Fibroblast of skin of right biceps (primary cell): Measurements from ENCODE around the gene ZNF394.
A peak's percentile ranks its signal among the peaks of the same experiment; 100 is the strongest.
"Not testable (repeated sequence)": the region's sequence is repeated elsewhere in the genome, so short reads cannot be mapped to it uniquely, and the experiment has no call there.

ENCODE experiments used
- DNase-seq: peaks from one replicate; pipeline ENCODE4 v3.0.0-alpha.2; 2013

ZNF394 gene

GRCh38 chr7:99499721-99500636, at the start of gene ZNF394:
Gene ZNF394, minus strand, starts transcription at chr7:99500281. Its CDS starts 188 bp downstream, at chr7:99500093.
- DNase-seq, result peak; percentile 93

- not testable (repeated sequence) for DNase-seq
Measured at GRCh38 chr7:99549545-99549944, 49.5 kb upstream of the ZNF394 start.

DNA sequence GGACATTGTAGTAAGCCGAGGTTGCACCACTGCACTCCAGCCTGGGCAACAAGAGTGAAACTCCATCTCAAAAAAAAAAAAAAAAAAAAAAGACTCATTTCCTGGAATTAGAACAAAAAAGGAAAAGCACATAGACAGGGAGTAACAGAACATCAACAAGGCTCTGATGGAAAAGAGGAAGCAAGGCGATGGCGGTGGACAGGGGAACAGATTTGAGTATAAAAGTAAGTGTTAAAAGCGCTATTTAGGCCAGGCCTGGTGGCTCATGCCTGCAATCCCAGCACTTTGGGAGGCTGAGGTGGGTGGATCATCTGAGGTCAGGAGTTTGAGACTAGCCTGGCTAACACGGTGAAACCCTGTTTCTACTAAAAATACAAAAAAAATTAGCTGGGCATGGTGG, 45.2 kb upstream of the ZNF394 start:
- not testable (repeated sequence) for DNase-seq

DNA sequence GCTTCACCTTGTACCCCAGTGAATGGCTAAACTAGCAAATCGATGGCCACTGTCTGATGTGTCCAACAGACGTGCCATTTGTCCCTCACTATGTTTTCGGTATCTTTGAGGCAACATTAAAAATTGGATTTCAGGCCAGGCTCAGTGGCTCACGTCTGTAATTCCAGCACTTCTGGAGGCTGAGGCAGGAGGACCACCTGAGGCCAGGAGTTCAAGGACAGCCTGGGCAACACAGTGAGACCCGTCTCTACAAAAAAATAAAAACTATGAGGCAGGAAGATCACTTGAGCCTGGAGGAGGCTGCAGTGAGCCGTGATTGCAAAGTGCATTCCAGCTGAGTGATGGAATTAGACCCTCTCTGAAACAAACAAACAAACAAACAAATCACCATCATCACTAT, 43.8 kb upstream of the ZNF394 start:
- DNase-seq, result no peak

GRCh38 chr7:99543081-99543671, 43.1 kb upstream of the ZNF394 start:
- no peak for DNase-seq

DNA sequence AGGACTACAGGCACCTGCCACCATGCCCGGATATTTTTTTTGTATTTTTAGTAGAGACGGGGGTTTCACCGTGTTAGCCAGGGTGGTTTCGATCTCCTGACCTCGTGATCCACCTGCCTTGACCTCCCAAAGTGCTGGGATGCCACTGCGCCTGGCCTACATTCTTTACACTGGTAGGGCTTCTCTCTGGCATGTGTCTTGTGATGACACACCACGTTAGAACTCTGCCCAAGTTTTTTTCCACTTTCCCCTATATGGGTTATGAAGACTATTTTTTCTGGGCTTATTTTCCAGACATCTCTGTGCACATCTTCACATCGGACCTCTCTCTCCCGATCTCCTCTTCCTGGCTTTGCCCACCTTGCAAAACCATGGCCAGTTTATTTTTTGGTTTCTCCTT, 41.1 kb upstream of the ZNF394 start:
- no peak for DNase-seq

GRCh38 chr7:99540542-99540941, 40.5 kb upstream of the ZNF394 start:
- DNase-seq, result no peak

- no peak for DNase-seq
Measured at GRCh38 chr7:99539213-99539811, 39.2 kb upstream of the ZNF394 start.

DNA sequence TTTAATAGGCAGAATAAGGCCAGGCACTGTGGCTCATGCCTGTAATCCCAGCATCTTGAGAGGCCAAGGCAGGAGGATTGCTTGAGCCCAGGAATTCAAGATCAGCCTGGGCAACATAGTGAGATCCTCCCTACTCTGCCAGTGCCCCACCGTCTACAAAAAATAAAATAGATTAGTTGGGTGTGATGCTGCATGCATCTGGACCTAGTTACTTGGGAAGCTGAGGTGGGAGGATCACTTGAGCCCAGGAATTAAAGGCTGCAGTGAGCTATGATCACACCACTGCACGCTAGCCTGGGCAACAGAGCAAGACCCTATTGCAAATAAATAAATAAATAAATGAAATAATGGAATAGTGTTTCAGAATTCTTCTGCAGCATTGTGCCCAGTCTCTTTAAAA, 35.6 kb upstream of the ZNF394 start:
- no peak for DNase-seq

DNA sequence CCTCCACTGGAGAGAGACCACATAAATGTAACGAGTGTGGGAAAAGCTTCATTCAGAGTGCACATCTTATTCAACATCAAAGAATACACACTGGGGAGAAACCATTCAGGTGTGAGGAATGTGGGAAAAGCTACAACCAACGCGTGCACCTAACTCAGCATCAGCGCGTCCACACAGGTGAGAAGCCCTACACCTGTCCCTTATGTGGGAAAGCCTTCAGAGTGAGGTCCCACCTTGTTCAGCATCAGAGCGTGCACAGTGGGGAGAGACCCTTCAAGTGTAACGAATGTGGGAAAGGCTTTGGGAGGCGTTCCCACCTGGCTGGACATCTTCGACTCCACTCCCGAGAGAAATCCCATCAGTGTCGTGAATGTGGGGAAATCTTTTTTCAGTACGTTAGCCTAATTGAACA, 31.3 kb upstream of the ZNF394 start:
- no peak for DNase-seq

- no peak for DNase-seq
Measured at GRCh38 chr7:99525713-99526440, 25.8 kb upstream of the ZNF394 start.

GRCh38 chr7:99521399-99521798, 21.3 kb upstream of the ZNF394 start:
- no peak for DNase-seq

DNA sequence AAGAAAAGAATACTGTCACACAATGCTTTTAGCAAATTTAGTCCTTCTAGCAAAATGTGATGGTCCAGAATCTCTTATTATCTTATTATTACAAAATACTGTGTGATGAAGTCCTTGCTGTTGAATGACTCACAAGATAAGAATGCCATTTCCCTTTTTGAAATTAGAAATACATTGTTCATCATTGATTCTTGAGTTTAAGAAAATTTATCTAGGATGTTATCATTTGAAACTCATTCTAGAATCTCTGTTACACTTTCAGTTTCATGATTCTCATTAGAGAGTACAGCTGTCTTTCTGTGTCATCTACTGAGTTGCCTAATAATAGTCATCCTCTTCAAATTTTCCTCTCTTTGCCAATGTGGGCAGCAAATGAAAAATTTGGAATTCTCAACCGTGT, 14.0 kb upstream of the ZNF394 start:
- DNase-seq, result peak; percentile 38

- DNase-seq, result no peak
Measured at GRCh38 chr7:99505324-99505662, 5.2 kb upstream of the ZNF394 start.

GRCh38 chr7:99504603-99505323, 4.7 kb upstream of the ZNF394 start, which contains the start of gene ZKSCAN5:
Gene ZKSCAN5, plus strand, starts transcription at chr7:99504662. Its CDS starts 1,383 bp downstream, at chr7:99506045.
- peak; percentile 98 for DNase-seq

GRCh38 chr7:99504281-99504602, 4.2 kb upstream of the ZNF394 start:
- DNase-seq, result no peak

DNA sequence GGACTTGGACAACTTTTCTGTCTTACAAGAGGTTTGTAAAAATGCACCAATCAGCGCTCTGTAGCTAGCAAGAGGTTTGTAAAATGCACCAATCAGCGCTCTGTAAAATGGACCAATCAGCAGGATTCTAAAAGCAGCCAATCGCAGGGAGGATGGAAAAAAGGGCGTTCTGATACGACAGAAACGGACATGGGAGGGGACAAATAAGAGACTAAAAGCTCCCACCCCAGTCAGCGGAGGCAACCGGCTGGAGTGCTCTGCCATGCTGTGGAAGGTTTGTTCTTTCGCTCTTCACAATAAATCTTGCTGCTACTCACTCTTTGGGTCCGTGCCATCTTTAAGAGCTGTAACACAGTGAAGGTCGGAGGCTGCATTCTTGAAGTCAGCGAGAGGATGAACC, 1.2 kb upstream of the ZNF394 start:
- DNase-seq, result not testable (repeated sequence)

DNA sequence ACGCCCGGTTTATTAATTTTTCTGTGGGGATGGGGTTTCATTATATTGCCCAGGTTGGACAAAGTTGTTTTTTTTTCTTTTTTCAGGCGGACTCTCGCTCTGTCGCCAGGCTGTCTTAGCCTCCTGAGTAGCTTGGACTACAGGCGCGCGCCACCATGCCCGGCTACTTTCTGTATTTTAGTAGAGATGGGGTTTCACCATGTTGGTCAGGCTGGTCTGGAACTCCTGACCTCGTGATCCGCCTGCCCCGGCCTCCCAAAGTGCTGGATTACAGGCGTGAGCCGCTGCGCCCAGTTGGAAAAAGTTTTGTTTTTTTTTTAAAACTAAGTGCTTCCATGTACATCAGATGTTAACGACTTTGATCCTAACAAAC, 542 bp upstream of the ZNF394 start:
- no peak for DNase-seq

DNA sequence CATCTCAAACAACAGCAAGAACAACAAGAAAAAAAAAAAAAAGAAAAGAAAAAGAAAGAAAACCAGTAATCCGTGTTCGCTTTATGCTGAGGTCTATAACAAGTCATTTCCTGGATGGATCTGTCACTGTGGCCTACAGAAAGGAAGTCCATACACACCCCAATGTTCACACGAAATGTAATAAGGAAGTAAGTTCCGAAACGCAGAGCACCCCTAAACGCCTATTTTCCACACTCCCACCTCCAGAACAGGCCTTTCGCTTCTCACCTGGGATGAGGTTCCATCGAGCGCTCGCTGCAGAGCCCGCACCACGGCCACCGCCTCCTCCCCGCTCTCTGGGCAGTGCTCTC, 735 bp downstream of the ZNF394 start:
- no peak for DNase-seq

DNA sequence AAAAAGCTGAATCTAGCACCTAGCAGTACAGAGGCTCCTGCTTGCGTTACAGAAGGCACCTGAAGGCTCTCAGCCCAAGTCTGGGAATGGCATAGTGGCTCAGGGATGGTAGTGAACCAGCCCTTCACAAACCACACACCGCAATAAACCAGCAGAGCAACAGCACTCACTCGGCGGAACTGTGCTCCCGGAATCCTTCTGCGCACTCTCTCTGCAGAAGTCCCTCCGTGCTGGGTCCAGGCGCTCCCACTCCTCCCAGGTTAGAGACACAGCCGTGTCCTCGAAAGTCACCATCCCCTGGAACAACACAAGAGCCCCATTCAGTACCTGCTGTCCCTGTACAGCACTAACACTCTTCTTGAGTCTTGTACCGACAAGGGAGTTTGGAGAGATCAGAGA, 1.5 kb downstream of the ZNF394 start:
- DNase-seq, result no peak

- no peak for DNase-seq
Measured at GRCh38 chr7:99497766-99498545, 2.1 kb downstream of the ZNF394 start.

- no peak for DNase-seq
Measured at GRCh38 chr7:99493823-99494222, 6.3 kb downstream of the ZNF394 start.
